Measurements from ENCODE around the gene FAR1. TPM values are rescaled to one million over a fixed set of nuclear protein-coding genes. Genes with fewer than 3 reads are reported as not detected.

FAR1 gene
- total RNA-seq, 4 donors from 2014 or later: 51.3 to 142 (median 89.5) TPM

GRCh38 chr11:13687271-13687670 is 18.8 kb downstream of the FAR1 start:
- in situ Hi-C loops (cut with MboI; ENCODE audit: low pct_ligation_motif_present in 1 of 4, low pct_unique_long_range_greater_than_20kb in 1 of 4, low sequenced_read_pairs in 3 of 4) (no loop called here), intact Hi-C loops (cut with DNase I; ENCODE audit: low total_unique reads) (no loop called here)
- Histone ChIP-seq H3K4me1 (peaks cover 0 to 14% (median 6%) of the 10 kb centered on the region in 4 donors), H3K36me3 (no peaks in the 10 kb centered on the region), H3K27me3 (no peaks in the 10 kb centered on the region), H3K9me3 (no peaks in the 10 kb centered on the region), H3K27ac (no peak overlapping the region), H3K4me3 (no peak overlapping the region)
- 78 to 90% methylated on average over 1 to 3 of the region's 3 CpGs for WGBS, 2 donors (ENCODE audit: low coverage in 1 of 2)
- no peak for TF ChIP-seq EP300 (IDR thresholded peaks at IDR 0.05; ENCODE audit: low read depth)
- TF ChIP-seq POLR2AphosphoS5 (IDR thresholded peaks at IDR 0.05): no peak
- TF ChIP-seq POLR2A (IDR thresholded peaks at IDR 0.05): no peak
- TF ChIP-seq CTCF (IDR thresholded peaks at IDR 0.05): no peak
- no peak for DNase-seq

GRCh38 chr11:13691286-13691899 is 22.9 kb downstream of the FAR1 start:
- 88 to 97% methylated on average over 2 to 3 of the region's 3 CpGs for WGBS, 2 donors (ENCODE audit: low coverage in 1 of 2)
- H3K27ac ChIP-seq: no peak overlapping the region
- in situ Hi-C loops (cut with MboI; ENCODE audit: low pct_ligation_motif_present in 1 of 4, low pct_unique_long_range_greater_than_20kb in 1 of 4, low sequenced_read_pairs in 3 of 4) (no loop called here), intact Hi-C loops (cut with DNase I; ENCODE audit: low total_unique reads) (no loop called here)
- TF ChIP-seq POLR2A (IDR thresholded peaks at IDR 0.05): no peak
- no peak for TF ChIP-seq EP300 (IDR thresholded peaks at IDR 0.05; ENCODE audit: low read depth)
- no peak for TF ChIP-seq CTCF (IDR thresholded peaks at IDR 0.05)
- TF ChIP-seq POLR2AphosphoS5 (IDR thresholded peaks at IDR 0.05): no peak
- no peak for DNase-seq
- no peak overlapping the region for H3K4me3 ChIP-seq
- H3K36me3 ChIP-seq: peaks cover 0 to 6% (median 0%) of the 10 kb centered on the region in 4 donors
- no peaks in the 10 kb centered on the region for H3K9me3 ChIP-seq
- H3K27me3 ChIP-seq: no peaks in the 10 kb centered on the region
- peaks cover 0 to 31% (median 11%) of the 10 kb centered on the region in 4 donors for H3K4me1 ChIP-seq

GRCh38 chr11:13692172-13692571 is 23.7 kb downstream of the FAR1 start:
- intact Hi-C loops (cut with DNase I; ENCODE audit: low total_unique reads): no loop called here
- Histone ChIP-seq H3K36me3 (peaks cover 0 to 6% (median 0%) of the 10 kb centered on the region in 4 donors), H3K27ac (peak overlapping the region in 1 of 4 donors; percentile 22), H3K27me3 (no peaks in the 10 kb centered on the region), H3K4me1 (peaks cover 0 to 31% (median 11%) of the 10 kb centered on the region in 4 donors), H3K9me3 (no peaks in the 10 kb centered on the region), H3K4me3 (no peak overlapping the region)
- 34 to 40% methylated on average over 3 of the region's 3 CpGs for WGBS, 2 donors (ENCODE audit: low coverage in 1 of 2)
- in situ Hi-C loops (cut with MboI; ENCODE audit: low pct_ligation_motif_present in 1 of 4, low pct_unique_long_range_greater_than_20kb in 1 of 4, low sequenced_read_pairs in 3 of 4): no loop called here
- TF ChIP-seq POLR2AphosphoS5 (IDR thresholded peaks at IDR 0.05): no peak
- TF ChIP-seq POLR2A (IDR thresholded peaks at IDR 0.05): no peak
- TF ChIP-seq EP300 (IDR thresholded peaks at IDR 0.05; ENCODE audit: low read depth): no peak
- TF ChIP-seq CTCF (IDR thresholded peaks at IDR 0.05): no peak
- no peak for DNase-seq

- TF ChIP-seq POLR2A (IDR thresholded peaks at IDR 0.05): no peak
- TF ChIP-seq CTCF (IDR thresholded peaks at IDR 0.05): no peak
- TF ChIP-seq EP300 (IDR thresholded peaks at IDR 0.05; ENCODE audit: low read depth): no peak
- no peak for TF ChIP-seq POLR2AphosphoS5 (IDR thresholded peaks at IDR 0.05)
- Histone ChIP-seq H3K9me3 (no peaks in the 10 kb centered on the region), H3K4me1 (peaks cover 0 to 46% (median 16%) of the 10 kb centered on the region in 4 donors), H3K27ac (no peak overlapping the region), H3K36me3 (peaks cover 0 to 6% (median 0%) of the 10 kb centered on the region in 4 donors), H3K27me3 (no peaks in the 10 kb centered on the region), H3K4me3 (no peak overlapping the region)
- 94% methylated on average over 2 to 4 of the region's 4 CpGs for WGBS, 2 donors (ENCODE audit: low coverage in 1 of 2)
- intact Hi-C loops (cut with DNase I; ENCODE audit: low total_unique reads) (no loop called here), in situ Hi-C loops (cut with MboI; ENCODE audit: low pct_ligation_motif_present in 1 of 4, low pct_unique_long_range_greater_than_20kb in 1 of 4, low sequenced_read_pairs in 3 of 4) (no loop called here)
- no peak for DNase-seq
These were observed 25.6 kb downstream of the FAR1 start for GRCh38 chr11:13694115-13694514.

All from transverse colon (tissue), 4 donors.